Jurkat, Clone E6-1 (cell line): ENCODE data around the gene DPCD.
"Not testable (repeated sequence)": the region's sequence is repeated elsewhere in the genome, so short reads cannot be mapped to it uniquely, and the experiment has no call there.

ENCODE experiments used
- DNase-seq: peaks from one replicate; pipeline ENCODE4 v3.0.0-alpha.2; 2011; ENCODE audit warnings: low read depth, low spot score
- H3K4me3 ChIP-seq: 2 replicates; pipeline ENCODE4 v1.5.1; 2011; ENCODE audit warnings: mild to moderate bottlenecking, low read length, control low read depth, moderate library complexity

DPCD gene

GRCh38 chr10:101615525-101616116 is 27.5 kb downstream of the DPCD start:
- no peak for DNase-seq

GRCh38 chr10:101616415-101617101 is 28.4 kb downstream of the DPCD start:
- no peak overlapping the region for H3K4me3 ChIP-seq
- DNase-seq = no peak

More at GRCh38 chr10:101615525-101616116, 27.5 kb downstream of the DPCD start:
- H3K4me3 ChIP-seq = no peak overlapping the region

GRCh38 chr10:101617102-101617823 is 29.1 kb downstream of the DPCD start:
- H3K4me3 ChIP-seq = no peak overlapping the region
- DNase-seq = no peak

- H3K4me3 ChIP-seq = no peak overlapping the region
Measured at GRCh38 chr10:101617824-101618568, 29.9 kb downstream of the DPCD start.

GRCh38 chr10:101618871-101619270 is 30.8 kb downstream of the DPCD start:
- H3K4me3 ChIP-seq = no peak overlapping the region
- no peak for DNase-seq

More at GRCh38 chr10:101617824-101618568, 29.9 kb downstream of the DPCD start:
- DNase-seq = no peak

- DNase-seq = no peak
- no peak overlapping the region for H3K4me3 ChIP-seq
Measured at GRCh38 chr10:101619983-101620382, 31.9 kb downstream of the DPCD start.

- no peak overlapping the region for H3K4me3 ChIP-seq
- no peak for DNase-seq
Measured at GRCh38 chr10:101623528-101623927, 35.4 kb downstream of the DPCD start.

- DNase-seq = no peak
- H3K4me3 ChIP-seq = no peak overlapping the region
Measured at GRCh38 chr10:101624526-101625102, 36.5 kb downstream of the DPCD start.

- no peak for DNase-seq
Measured at GRCh38 chr10:101625821-101626412, 37.8 kb downstream of the DPCD start.

GRCh38 chr10:101629837-101630632 is 41.9 kb downstream of the DPCD start:
- no peak for DNase-seq
- H3K4me3 ChIP-seq = no peak overlapping the region

More at GRCh38 chr10:101625821-101626412, 37.8 kb downstream of the DPCD start:
- H3K4me3 ChIP-seq = no peak overlapping the region

GRCh38 chr10:101630633-101630920 is 42.5 kb downstream of the DPCD start:
- H3K4me3 ChIP-seq = no peak overlapping the region
- no peak for DNase-seq

GRCh38 chr10:101631821-101632475 is 43.8 kb downstream of the DPCD start:
- H3K4me3 ChIP-seq = no peak overlapping the region
- DNase-seq = no peak

- DNase-seq, H3K4me3 ChIP-seq: not testable (repeated sequence)
Measured at GRCh38 chr10:101633510-101633909, 45.4 kb downstream of the DPCD start.

- H3K4me3 ChIP-seq = no peak overlapping the region
- no peak for DNase-seq
Measured at GRCh38 chr10:101639141-101639900, 51.2 kb downstream of the DPCD start.

GRCh38 chr10:101643546-101643945 is 55.4 kb downstream of the DPCD start:
- no peak for DNase-seq
- H3K4me3 ChIP-seq = no peak overlapping the region

GRCh38 chr10:101644002-101644401 is 55.9 kb downstream of the DPCD start:
- H3K4me3 ChIP-seq = no peak overlapping the region
- no peak for DNase-seq

- DNase-seq = no peak
- no peak overlapping the region for H3K4me3 ChIP-seq
Measured at GRCh38 chr10:101645659-101646058, 57.5 kb downstream of the DPCD start.
